ENCODE results near the gene CLEC2D.
"Not testable (repeated sequence)": the region's sequence is repeated elsewhere in the genome, so short reads cannot be mapped to it uniquely, and the experiment has no call there.

Gene CLEC2D

GRCh38 chr12:9651265-9651729, 18.2 kb upstream of the CLEC2D start:
- no peak for DNase-seq

DNA sequence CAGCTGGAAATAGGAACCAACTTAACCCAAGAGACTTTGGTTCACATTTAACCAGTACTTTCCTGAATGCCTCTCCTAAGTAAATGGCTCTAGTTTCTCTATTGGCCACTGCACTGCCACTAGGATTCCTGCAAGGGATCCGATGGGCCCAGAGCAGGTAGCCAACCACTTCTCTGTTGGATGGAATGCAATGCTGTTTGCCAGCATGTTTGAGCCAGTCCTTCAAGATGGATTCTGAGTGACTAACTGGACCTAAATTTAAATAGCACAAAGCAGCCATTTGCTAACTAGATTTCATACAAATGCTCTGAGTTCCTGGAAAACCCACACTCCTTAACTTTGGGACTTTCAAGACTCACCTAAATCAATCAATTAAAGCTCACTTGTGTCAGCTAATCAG, 9.5 kb upstream of the CLEC2D start:
- DNase-seq, result no peak

- no peak for DNase-seq
Observed at GRCh38 chr12:9661720-9662119, 7.8 kb upstream of the CLEC2D start.

GRCh38 chr12:9662488-9662887, 7.0 kb upstream of the CLEC2D start:
- DNase-seq, result no peak

DNA sequence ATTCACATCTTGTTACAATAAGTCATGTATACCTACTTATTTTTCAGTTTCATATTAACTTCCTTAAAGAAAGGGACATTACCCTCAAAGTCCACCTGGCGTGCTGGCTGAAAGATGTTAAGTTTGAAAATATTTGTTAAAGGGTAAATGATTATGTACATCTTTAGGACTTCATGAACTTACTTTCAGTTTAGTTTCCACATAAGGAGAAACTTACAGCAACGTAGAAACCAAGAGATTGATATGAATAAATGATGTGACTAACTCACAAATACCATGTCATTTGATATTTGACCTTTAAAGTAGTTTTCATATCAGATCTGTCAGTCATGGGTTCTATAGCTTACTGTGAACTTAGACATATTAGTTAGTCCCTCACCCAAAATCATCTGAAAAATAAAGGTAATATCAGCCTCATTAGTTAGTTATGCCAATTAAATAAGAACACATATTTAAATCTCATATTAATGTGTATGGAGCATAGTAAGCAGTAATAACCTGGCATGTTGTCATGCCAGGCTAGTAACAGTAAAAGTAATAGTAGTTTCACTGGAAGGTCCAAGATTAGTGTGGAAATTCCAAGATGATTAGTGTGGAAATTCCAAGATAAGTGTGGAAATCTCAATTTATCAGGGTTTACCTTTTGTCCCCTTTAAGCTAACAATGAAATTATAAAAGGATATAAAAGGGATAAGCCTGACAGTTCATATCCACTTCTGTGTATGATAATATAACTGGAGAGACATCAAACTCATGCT, 1.9 kb upstream of the CLEC2D start:
- DNase-seq, result no peak

DNA sequence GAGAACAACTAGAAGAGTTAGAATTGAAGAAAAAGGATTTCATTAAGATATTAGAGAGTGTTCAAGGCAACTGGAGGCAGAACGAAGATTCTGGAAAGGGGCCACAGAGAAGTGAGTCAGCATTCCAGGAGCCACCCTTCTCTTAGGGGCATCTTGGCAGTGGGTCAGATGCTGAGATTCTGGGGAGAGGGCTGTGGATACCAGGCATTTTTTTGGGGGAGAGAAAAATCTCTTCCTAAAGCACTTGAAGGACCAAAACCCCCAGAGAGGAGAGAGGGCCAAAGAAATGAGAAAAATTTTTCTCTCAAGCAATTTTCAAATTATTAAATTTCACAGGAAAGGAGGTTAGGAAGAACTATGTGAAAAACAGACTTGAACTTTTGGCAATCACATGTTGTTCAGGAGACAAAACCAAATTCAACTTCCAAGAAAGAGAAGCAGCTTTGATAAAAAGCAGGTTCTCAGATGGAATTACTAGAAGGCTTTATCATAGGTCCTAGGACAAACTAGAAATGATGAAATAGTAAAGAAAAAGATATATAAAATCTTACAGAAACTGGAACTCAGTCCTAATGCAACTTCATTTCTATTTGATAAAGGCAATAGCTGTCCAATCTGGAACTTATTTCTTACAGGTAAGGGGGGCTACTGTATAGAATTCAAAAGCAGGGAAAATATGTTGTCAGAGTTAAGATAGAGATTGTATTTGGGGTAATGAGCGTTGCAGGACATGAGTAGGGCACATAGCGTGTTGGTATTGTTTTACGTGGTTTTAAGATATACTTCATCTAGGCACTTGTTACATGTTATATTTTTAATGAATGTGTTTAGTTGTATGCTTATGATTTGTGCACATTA, 1.1 kb upstream of the CLEC2D start:
- DNase-seq, result no peak

- DNase-seq, result no peak
Observed at GRCh38 chr12:9669019-9669326, 540 bp upstream of the CLEC2D start.

GRCh38 chr12:9672340-9672739, 2.8 kb downstream of the CLEC2D start:
- not testable (repeated sequence) for DNase-seq

- DNase-seq, result peak in 14 of 56 donors; percentile 0 to 24 (median 8)
Observed at GRCh38 chr12:9673404-9674225, 4.1 kb downstream of the CLEC2D start.

DNA sequence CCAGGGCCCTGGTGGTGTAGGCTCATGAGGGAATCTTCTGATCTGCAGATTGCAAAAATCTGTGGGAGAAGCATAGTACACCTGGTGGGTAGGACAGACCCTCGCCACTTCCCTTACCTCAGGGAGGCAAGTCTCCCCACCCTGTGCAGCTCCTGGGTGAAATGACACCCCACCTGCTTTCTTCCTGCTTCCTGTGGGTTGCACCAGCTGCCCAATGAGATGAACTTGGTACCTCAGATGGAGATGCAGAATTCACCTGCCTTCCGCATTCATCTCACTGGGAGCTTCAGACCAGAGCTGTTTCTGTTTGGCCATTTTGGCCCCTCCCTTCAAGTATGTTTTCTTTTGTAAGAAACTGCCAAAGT, 4.7 kb downstream of the CLEC2D start:
- DNase-seq, result no peak

- not testable (repeated sequence) for DNase-seq
Observed at GRCh38 chr12:9682508-9682907, 13.0 kb downstream of the CLEC2D start.

- not testable (repeated sequence) for DNase-seq
Observed at GRCh38 chr12:9682949-9683348, 13.4 kb downstream of the CLEC2D start.

- DNase-seq, result not testable (repeated sequence)
Observed at GRCh38 chr12:9685366-9685765, 15.9 kb downstream of the CLEC2D start.

DNA sequence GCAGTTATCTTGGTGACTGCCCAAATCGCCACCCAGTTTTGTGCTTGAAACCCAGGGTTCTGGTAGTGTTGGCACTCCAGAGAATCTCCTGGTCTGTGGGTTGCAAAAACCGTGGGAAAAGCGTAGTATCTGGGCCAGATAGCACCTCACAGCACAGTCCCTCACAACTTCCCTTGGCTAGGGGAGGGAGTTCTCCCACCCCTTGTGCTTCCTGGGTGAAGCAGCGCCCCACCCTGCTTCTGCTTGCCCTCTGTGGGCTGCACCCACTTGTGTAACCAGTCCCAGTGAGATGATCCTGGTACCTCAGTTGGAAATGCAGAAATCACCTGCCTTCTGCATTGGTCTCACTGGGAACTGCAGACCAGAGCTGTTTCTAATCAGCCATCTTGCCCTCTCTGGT, 16.4 kb downstream of the CLEC2D start:
- no peak for DNase-seq

DNA sequence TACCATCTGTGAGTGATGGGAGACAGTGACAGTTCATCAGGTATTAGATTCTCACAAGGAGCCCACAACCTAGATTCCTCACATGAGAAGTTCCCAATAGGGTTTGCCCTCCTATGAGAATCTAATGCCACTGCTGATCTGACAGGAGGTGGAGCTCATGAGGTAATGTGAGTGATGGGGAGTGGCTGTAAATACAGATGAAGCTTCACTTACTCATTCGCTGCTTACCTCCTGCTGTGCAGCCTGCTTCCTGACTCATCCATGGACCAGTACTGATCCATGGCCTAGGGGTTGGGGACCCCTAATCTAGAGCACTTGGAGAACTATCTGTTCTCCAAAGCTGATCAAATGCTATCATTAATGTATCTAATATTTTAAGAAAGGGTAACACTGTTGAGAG, 17.7 kb downstream of the CLEC2D start:
- no peak for DNase-seq

- no peak for DNase-seq
Observed at GRCh38 chr12:9692909-9693308, 23.4 kb downstream of the CLEC2D start.

DNA sequence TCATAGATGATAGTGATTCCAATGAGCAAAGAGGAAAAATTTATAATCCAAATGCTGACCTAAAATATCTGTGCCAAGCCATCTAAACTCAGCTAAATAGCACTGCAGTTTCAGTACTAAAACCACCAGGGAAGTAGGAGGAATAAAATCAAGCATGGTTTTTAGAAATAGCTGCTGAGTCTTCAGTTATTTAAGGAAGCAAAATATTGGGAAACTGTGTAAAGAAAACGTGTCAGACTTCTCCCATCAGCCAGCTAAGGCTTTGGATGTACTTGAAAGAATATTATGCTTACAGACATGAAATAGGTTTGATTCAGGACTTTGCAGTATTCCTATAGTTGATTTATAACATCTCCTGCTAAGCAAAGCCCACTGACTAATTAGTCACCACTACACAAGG, 24.7 kb downstream of the CLEC2D start:
- DNase-seq, result no peak

DNA sequence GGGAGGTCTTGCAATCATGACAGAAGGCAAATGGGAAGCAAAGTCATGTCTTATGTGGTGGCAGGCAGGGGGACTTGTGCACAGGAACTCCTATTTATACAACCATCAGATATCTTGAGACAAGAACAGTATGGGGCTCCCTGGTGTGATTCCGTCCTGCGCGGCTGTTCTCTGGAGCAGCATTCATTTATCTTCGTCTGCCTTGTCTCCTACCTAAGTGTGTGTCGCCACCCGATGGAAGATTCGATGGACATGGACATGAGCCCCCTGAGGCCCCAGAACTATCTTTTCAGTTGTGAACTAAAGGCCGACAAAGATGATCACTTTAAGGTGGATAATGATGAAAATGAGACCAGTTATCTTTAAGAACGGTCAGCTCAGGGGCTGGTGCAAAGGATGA, 25.6 kb downstream of the CLEC2D start:
- DNase-seq, result not testable (repeated sequence)

DNA sequence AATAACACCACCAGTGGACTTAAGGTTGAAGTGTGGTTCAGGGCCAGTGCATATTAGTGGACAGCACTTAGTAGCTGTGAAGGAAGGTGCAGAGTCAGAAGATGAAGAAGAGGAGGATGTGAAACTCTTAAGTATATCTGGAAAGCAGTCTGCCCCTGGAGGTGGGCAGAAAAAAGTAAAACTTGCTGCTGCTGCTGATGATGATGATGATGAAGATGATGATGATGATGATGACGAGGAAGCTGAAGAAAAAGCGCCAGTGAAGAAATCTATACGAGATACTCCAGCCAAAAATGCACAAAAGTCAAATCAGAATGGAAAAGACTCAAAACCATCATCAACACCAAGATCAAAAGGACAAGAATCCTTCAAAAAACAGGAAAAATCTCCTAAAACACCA, 26.1 kb downstream of the CLEC2D start:
- not testable (repeated sequence) for DNase-seq

DNA sequence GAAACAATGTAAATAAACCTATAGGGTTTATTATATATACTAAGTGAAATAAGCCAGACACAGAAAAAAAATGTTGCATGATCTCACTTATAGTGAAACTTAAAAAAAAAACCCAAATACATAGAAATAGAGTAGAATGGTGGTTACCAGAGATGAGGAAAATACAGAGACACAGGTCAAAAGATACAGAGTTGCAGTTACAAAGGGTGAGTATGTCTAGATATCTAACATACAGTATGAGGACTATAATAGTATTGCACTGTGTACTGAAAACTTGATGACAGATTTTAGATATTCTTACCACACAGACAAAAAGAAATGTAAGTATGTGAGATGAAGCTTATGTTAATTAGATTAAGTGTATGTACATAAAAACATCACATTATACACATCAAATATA, 28.1 kb downstream of the CLEC2D start:
- no peak for DNase-seq

- DNase-seq, result no peak
Observed at GRCh38 chr12:9698681-9699080, 29.2 kb downstream of the CLEC2D start.

All from nucleus accumbens (tissue), 56 donors.